Hepatocyte (in vitro differentiated cells): ENCODE results near the gene MGAT5B.

ENCODE experiments used
- CTCF ChIP-seq: fragments of 200-600 bp; sonication (generic); IDR thresholded peaks from 2 replicates; pipeline ENCODE4 v1.5.1; 2016; ENCODE audit warnings: antibody characterized with exemption, mild to moderate bottlenecking; ENCODE audit not compliant: poor library complexity
- EZH2 ChIP-seq: fragments of 200-600 bp; sonication (generic); IDR thresholded peaks from 2 replicates; pipeline ENCODE4 v1.6.1; 2016; ENCODE audit warnings: antibody characterized with exemption, mild to moderate bottlenecking, borderline replicate concordance

DNA sequence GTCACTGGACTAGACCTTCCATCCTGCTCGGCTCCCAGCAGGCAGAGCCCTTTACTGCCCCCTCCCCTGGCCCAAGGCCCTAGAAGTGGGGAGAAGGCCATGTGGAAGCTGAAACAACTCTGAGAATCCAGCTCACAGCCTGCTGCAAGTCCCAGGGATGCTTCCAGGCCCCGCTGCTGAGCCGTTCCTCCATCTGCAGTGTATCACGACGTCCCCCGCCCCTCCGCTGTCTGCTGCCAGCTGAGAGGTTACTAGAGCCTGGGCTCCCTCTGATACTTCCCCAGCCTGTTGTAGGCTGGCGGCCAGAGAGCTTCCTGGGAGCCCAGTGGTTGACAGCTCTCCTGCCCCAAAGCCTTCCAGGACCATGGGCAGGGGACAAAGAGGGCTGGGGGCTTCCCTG is 118.2 kb downstream of the MGAT5B start:
- TF ChIP-seq CTCF (no peak), EZH2 (no peak)
